Neural cell (in vitro differentiated cells): ENCODE results near the gene PLEKHG3. TPM values are rescaled to one million over a fixed set of nuclear protein-coding genes. Genes with fewer than 3 reads are reported as not detected.

ENCODE experiments used
- H2AFZ ChIP-seq: fragments of 200-600, 300-800 bp; sonication (generic), shearing (Covaris generic); 2 replicates; pipeline ENCODE4 v1.6.0; 2014; ENCODE audit warnings: low read depth, mild to moderate bottlenecking, antibody characterized with exemption, low read length, moderate library complexity
- H3F3A ChIP-seq: fragments of 200-600 bp; shearing (Covaris generic); 2 replicates; pipeline ENCODE4 v1.6.1; 2016; ENCODE audit warnings: mild to moderate bottlenecking, moderate library complexity, mixed read lengths, antibody characterized with exemption, low read length; ENCODE audit not compliant: insufficient read depth, poor library complexity, severe bottlenecking
- H3K27ac ChIP-seq: fragments of 200-600, 300-800 bp; sonication (generic), shearing (Covaris generic); 2 replicates; pipeline ENCODE4 v1.5.1; 2014; ENCODE audit warnings: mild to moderate bottlenecking, low read length, moderate library complexity
- H3K27me3 ChIP-seq: fragments of 300-800, 200-600 bp; sonication (generic), shearing (Covaris generic); 2 replicates; pipeline ENCODE4 v1.6.0; 2014; ENCODE audit warnings: mild to moderate bottlenecking, low read depth, low read length, moderate library complexity; ENCODE audit not compliant: insufficient read depth
- H3K36me3 ChIP-seq: fragments of 300-800, 200-600 bp; sonication (generic), shearing (Covaris generic); 2 replicates; pipeline ENCODE4 v1.5.1; 2014; ENCODE audit warnings: mild to moderate bottlenecking, antibody characterized with exemption, low read length, moderate library complexity; ENCODE audit not compliant: insufficient read depth
- H3K4me2 ChIP-seq: fragments of 300-800, 200-600 bp; sonication (generic), shearing (Covaris generic); 2 replicates; pipeline ENCODE4 v1.6.0; 2014; ENCODE audit warnings: mild to moderate bottlenecking, low read length
- H3K4me3 ChIP-seq: fragments of 300-800, 200-600 bp; sonication (generic), shearing (Covaris generic); 2 replicates; pipeline ENCODE4 v1.5.1; 2014; ENCODE audit warnings: mild to moderate bottlenecking, low read length, moderate library complexity
- H3K79me2 ChIP-seq: fragments of 200-600 bp; shearing (Covaris generic); replicated peaks from 2 replicates; pipeline ENCODE4 v1.6.0; 2014; ENCODE audit warnings: mild to moderate bottlenecking, low read length, moderate library complexity; ENCODE audit not compliant: insufficient read depth
- H3K9ac ChIP-seq: fragments of 300-800, 200-600 bp; sonication (generic), shearing (Covaris generic); 2 replicates; pipeline ENCODE4 v1.6.1; 2016; ENCODE audit warnings: mild to moderate bottlenecking, low read length, mixed read lengths
- H3K9me2 ChIP-seq: fragments of 200-600 bp; shearing (Covaris generic); 2 replicates; pipeline ENCODE4 v1.6.1; 2016; ENCODE audit warnings: mild to moderate bottlenecking, low read length, mixed read lengths; ENCODE audit not compliant: insufficient read depth
- H3K9me3 ChIP-seq: fragments of 200-600, 300-800 bp; sonication (generic), shearing (Covaris generic); 2 replicates; pipeline ENCODE4 v1.6.1; 2016; ENCODE audit warnings: mild to moderate bottlenecking, mixed run types, low read length, moderate library complexity, mixed read lengths
- H4K20me1 ChIP-seq: fragments of 200-600 bp; shearing (Covaris generic); 2 replicates; pipeline ENCODE4 v1.6.1; 2016; ENCODE audit warnings: mild to moderate bottlenecking, mixed run types; ENCODE audit not compliant: insufficient read depth
- EP300 ChIP-seq: fragments of 450-650 bp; conservative IDR thresholded peaks from 2 replicates; pipeline ENCODE4 v1.6.1; 2014; ENCODE audit warnings: antibody characterized with exemption, mild to moderate bottlenecking, moderate library complexity; ENCODE audit not compliant: poor library complexity, severe bottlenecking
- EZH2 ChIP-seq: fragments of 200-600, 300-800 bp; shearing (Covaris generic), sonication (generic); IDR thresholded peaks from 2 replicates; pipeline ENCODE4 v1.6.1; 2014; ENCODE audit warnings: antibody characterized with exemption, low read length, borderline replicate concordance, mild to moderate bottlenecking; ENCODE audit not compliant: insufficient read depth, poor library complexity, severe bottlenecking
- MXI1 ChIP-seq: fragments of 450-650 bp; conservative IDR thresholded peaks from 2 replicates; pipeline ENCODE4 v1.6.1; 2014; ENCODE audit warnings: antibody characterized with exemption, mild to moderate bottlenecking; ENCODE audit not compliant: poor library complexity, severe bottlenecking
- POLR2AphosphoS5 ChIP-seq: IDR thresholded peaks from 2 replicates; pipeline ENCODE4 v1.6.1; 2012
- RAD21 ChIP-seq: fragments of 450-650 bp; conservative IDR thresholded peaks from 2 replicates; pipeline ENCODE4 v1.6.1; 2014; ENCODE audit warnings: antibody characterized with exemption, mild to moderate bottlenecking, moderate library complexity
- SMC3 ChIP-seq: fragments of 450-650 bp; conservative IDR thresholded peaks from 2 replicates; pipeline ENCODE4 v1.6.1; 2014; ENCODE audit warnings: antibody characterized with exemption, mild to moderate bottlenecking, moderate library complexity; ENCODE audit not compliant: poor library complexity
- TAF1 ChIP-seq: IDR thresholded peaks from 2 replicates; pipeline ENCODE4 v1.6.1; 2012; ENCODE audit warnings: low read depth
- polyA plus RNA-seq: library from polyadenylated mRNA; depleted of rRNA; stranded (reverse); fragments of >200 nt; gene quantifications from 2 replicates; pipeline ENCODE4 v1.2.3, GENCODE V29; 2014
- TF ChIP-seq, protein P1 (sequence below): IDR thresholded peaks from 2 replicates; pipeline ENCODE4 v1.6.1; 2012; ENCODE audit warnings: borderline replicate concordance
- TF ChIP-seq, protein P2 (sequence below): fragments of 450-650 bp; IDR thresholded peaks from 2 replicates; pipeline ENCODE4 v1.5.1; 2014; ENCODE audit warnings: antibody characterized with exemption, mild to moderate bottlenecking, moderate library complexity; ENCODE audit not compliant: poor library complexity, severe bottlenecking

Gene PLEKHG3
- polyA plus RNA-seq, 1 donor from 2014 or later, result 15.8 TPM

DNA sequence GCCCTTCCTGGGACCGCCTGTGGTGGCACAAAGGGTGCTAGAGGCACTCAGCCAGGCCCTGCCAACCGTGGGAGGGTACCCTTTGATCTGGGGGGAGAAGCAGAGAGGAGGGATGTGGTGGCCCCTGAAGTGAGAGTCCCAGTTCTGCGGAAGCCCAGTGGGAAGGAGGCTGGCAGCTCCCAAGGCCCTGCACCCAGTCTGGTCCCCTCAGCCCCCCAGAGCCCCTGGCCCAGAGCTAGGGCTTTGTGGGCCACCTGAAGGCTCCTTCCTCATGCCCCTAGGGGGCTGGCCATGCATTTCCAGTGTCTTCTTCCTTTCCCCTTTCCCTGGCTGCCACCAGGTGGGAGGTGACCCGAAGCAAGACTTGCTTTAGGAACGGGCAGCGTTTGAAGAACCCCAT lies 44.3 kb downstream of the PLEKHG3 start:
- H3K4me3 ChIP-seq, result no peak overlapping the region
- no peaks in the 10 kb centered on the region for H4K20me1 ChIP-seq
- no peaks in the 10 kb centered on the region for H3K27me3 ChIP-seq
- H2AFZ ChIP-seq, result no peak overlapping the region
- no peaks in the 10 kb centered on the region for H3F3A ChIP-seq
- H3K9me3 ChIP-seq, result no peaks in the 10 kb centered on the region
- no peaks in the 10 kb centered on the region for H3K9me2 ChIP-seq
- no peaks in the 10 kb centered on the region for H3K36me3 ChIP-seq
- no peak overlapping the region for H3K4me2 ChIP-seq
- H3K27ac ChIP-seq, result no peak overlapping the region
- H3K79me2 ChIP-seq, result no peaks in the 10 kb centered on the region
- H3K9ac ChIP-seq, result no peak overlapping the region
- no peak for TF ChIP-seq RAD21

DNA sequence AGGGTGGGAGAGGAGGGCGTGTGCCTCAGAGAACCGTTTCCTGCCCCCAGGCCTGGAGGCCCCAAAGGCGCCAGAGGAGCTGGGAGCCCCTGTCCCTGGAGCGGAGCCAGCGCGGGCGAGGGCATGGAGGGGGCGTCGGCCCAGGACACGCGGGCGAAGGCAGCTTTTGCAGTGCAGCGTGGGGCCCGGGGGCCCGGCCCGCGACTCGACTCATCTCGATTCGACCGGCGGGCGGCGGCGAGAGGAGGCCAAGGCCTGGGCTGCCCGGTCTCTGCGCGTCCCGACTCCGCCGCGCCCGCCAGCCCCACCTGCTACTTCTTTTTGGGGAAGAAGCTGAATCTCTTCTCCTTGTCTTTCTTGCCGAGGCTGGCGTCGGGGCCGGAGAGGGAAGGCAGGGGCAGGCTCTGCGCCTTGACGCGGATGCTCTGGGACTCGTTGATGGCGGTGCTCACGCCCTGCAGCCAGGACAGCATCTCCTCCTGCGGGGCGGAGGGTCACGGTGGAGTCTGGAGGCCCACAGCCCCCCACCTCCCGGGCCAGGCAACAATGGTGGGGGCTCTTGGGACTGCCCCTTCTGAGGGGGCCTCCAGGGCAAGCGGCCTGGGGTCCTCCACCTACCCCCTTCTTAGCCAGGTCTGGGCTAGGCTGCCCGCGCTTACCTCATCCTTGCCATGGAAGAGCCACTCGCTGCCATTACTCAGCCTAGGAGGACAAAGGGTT lies 44.9 kb downstream of the PLEKHG3 start:
- no peaks in the 10 kb centered on the region for H4K20me1 ChIP-seq
- TF ChIP-seq, protein P1, sequence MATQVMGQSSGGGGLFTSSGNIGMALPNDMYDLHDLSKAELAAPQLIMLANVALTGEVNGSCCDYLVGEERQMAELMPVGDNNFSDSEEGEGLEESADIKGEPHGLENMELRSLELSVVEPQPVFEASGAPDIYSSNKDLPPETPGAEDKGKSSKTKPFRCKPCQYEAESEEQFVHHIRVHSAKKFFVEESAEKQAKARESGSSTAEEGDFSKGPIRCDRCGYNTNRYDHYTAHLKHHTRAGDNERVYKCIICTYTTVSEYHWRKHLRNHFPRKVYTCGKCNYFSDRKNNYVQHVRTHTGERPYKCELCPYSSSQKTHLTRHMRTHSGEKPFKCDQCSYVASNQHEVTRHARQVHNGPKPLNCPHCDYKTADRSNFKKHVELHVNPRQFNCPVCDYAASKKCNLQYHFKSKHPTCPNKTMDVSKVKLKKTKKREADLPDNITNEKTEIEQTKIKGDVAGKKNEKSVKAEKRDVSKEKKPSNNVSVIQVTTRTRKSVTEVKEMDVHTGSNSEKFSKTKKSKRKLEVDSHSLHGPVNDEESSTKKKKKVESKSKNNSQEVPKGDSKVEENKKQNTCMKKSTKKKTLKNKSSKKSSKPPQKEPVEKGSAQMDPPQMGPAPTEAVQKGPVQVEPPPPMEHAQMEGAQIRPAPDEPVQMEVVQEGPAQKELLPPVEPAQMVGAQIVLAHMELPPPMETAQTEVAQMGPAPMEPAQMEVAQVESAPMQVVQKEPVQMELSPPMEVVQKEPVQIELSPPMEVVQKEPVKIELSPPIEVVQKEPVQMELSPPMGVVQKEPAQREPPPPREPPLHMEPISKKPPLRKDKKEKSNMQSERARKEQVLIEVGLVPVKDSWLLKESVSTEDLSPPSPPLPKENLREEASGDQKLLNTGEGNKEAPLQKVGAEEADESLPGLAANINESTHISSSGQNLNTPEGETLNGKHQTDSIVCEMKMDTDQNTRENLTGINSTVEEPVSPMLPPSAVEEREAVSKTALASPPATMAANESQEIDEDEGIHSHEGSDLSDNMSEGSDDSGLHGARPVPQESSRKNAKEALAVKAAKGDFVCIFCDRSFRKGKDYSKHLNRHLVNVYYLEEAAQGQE, result no peak
- TF ChIP-seq, protein P2, sequence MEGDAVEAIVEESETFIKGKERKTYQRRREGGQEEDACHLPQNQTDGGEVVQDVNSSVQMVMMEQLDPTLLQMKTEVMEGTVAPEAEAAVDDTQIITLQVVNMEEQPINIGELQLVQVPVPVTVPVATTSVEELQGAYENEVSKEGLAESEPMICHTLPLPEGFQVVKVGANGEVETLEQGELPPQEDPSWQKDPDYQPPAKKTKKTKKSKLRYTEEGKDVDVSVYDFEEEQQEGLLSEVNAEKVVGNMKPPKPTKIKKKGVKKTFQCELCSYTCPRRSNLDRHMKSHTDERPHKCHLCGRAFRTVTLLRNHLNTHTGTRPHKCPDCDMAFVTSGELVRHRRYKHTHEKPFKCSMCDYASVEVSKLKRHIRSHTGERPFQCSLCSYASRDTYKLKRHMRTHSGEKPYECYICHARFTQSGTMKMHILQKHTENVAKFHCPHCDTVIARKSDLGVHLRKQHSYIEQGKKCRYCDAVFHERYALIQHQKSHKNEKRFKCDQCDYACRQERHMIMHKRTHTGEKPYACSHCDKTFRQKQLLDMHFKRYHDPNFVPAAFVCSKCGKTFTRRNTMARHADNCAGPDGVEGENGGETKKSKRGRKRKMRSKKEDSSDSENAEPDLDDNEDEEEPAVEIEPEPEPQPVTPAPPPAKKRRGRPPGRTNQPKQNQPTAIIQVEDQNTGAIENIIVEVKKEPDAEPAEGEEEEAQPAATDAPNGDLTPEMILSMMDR, result no peak
- no peaks in the 10 kb centered on the region for H3K9me2 ChIP-seq
- H3K27ac ChIP-seq, result no peak overlapping the region
- no peaks in the 10 kb centered on the region for H3K9me3 ChIP-seq
- H3K27me3 ChIP-seq, result no peaks in the 10 kb centered on the region
- no peaks in the 10 kb centered on the region for H3K36me3 ChIP-seq
- H3K79me2 ChIP-seq, result no peaks in the 10 kb centered on the region
- no peaks in the 10 kb centered on the region for H3F3A ChIP-seq
- no peak overlapping the region for H3K9ac ChIP-seq
- H3K4me3 ChIP-seq, result no peak overlapping the region
- no peak overlapping the region for H2AFZ ChIP-seq
- no peak overlapping the region for H3K4me2 ChIP-seq

DNA sequence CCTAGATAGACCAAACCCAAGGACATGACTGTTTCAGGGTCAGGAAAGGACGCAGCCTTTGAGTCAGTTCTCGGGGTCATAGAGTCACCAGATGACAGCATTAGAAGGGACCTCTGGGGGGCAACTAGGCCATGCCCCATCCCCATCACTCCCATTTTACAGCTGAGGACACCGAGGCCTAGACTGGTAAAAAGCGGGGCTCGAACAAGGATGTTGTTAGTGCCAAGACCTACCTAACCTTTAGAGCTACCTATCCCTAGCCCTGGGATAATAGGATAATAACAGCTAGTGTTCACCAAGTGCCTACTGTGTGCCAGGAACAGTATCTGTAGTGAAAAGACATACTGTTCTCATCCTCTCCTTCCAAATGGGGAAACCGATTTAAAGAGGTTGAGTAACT lies 48.7 kb downstream of the PLEKHG3 start:
- H3F3A ChIP-seq, result no peaks in the 10 kb centered on the region
- no peak overlapping the region for H3K27ac ChIP-seq
- H3K36me3 ChIP-seq, result no peaks in the 10 kb centered on the region
- no peak overlapping the region for H3K4me3 ChIP-seq
- H3K9me3 ChIP-seq, result no peaks in the 10 kb centered on the region
- TF ChIP-seq TAF1 (no peak), EZH2 (no peak), MXI1 (no peak), POLR2AphosphoS5 (no peak), SMC3 (no peak), EP300 (no peak), RAD21 (no peak)
- TF ChIP-seq, protein P2, result no peak
- TF ChIP-seq, protein P1, result no peak
- H3K4me2 ChIP-seq, result no peak overlapping the region
- no peaks in the 10 kb centered on the region for H3K79me2 ChIP-seq
- H3K9me2 ChIP-seq, result no peaks in the 10 kb centered on the region
- no peaks in the 10 kb centered on the region for H3K27me3 ChIP-seq
- no peak overlapping the region for H3K9ac ChIP-seq
- no peak overlapping the region for H2AFZ ChIP-seq
- H4K20me1 ChIP-seq, result no peaks in the 10 kb centered on the region
